Ishikawa (cell line): ENCODE data around the gene CCDC102B.

Experiments
- CEBPB ChIP-seq: IDR thresholded peaks from 2 replicates; pipeline ENCODE4 v1.6.1; 2012
- CREB1 ChIP-seq: IDR thresholded peaks from 2 replicates; pipeline ENCODE4 v1.6.1; 2012; ENCODE audit warnings: low read depth
- EGR1 ChIP-seq: IDR thresholded peaks from 2 replicates; pipeline ENCODE4 v1.6.1; 2012
- EP300 ChIP-seq: IDR thresholded peaks from 2 replicates; pipeline ENCODE4 v1.6.1; 2012; ENCODE audit warnings: borderline replicate concordance
- FOXM1 ChIP-seq: IDR thresholded peaks from 2 replicates; pipeline ENCODE4 v1.6.1; 2012; ENCODE audit warnings: low read depth, borderline replicate concordance
- MAX ChIP-seq: IDR thresholded peaks from 2 replicates; pipeline ENCODE4 v1.6.1; 2012
- NFIC ChIP-seq: IDR thresholded peaks from 2 replicates; pipeline ENCODE4 v1.6.1; 2012
- RAD21 ChIP-seq: IDR thresholded peaks from 2 replicates; pipeline ENCODE4 v1.6.1; 2012; ENCODE audit warnings: low read depth
- REST ChIP-seq: IDR thresholded peaks from 2 replicates; pipeline ENCODE4 v1.6.1; 2012; ENCODE audit warnings: low read depth, mild to moderate bottlenecking
- TAF1 ChIP-seq: IDR thresholded peaks from 2 replicates; pipeline ENCODE4 v1.6.1; 2012; ENCODE audit warnings: low read depth, mild to moderate bottlenecking
- TCF12 ChIP-seq: IDR thresholded peaks from 2 replicates; pipeline ENCODE4 v1.6.1; 2012; ENCODE audit warnings: low read depth
- TEAD4 ChIP-seq: IDR thresholded peaks from 2 replicates; pipeline ENCODE4 v1.6.1; 2012
- YY1 ChIP-seq: IDR thresholded peaks from 2 replicates; pipeline ENCODE4 v1.6.1; 2012; ENCODE audit warnings: low read depth
- ZBTB7A ChIP-seq: IDR thresholded peaks from 2 replicates; pipeline ENCODE4 v1.6.1; 2012; ENCODE audit warnings: low read depth
- TF ChIP-seq, protein P1 (sequence below): IDR thresholded peaks from 2 replicates; pipeline ENCODE4 v1.6.1; 2012

CCDC102B gene

DNA sequence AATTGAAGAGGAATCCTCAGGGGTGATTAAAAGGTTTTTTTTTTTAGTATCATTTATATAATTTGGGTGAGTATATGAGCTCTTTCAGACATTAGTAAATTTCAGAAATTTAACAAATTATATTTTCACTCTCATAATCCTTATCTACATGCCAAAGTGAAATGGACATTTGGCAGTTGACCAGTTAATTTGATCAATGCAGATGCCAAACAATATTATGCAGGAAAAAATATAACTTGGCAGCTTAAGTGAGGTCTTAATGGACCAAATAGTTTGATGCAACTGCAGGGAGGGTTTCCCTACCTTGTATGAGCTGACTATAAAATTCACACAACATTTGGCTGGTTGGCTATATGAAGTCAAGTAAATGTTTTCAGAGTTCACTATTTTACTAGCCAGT is 185.2 kb downstream of the CCDC102B start:
- TF ChIP-seq TAF1, result no peak
- TF ChIP-seq NFIC, result no peak
- no peak for TF ChIP-seq CEBPB
- TF ChIP-seq ZBTB7A, result no peak
- TF ChIP-seq EP300, result no peak

DNA sequence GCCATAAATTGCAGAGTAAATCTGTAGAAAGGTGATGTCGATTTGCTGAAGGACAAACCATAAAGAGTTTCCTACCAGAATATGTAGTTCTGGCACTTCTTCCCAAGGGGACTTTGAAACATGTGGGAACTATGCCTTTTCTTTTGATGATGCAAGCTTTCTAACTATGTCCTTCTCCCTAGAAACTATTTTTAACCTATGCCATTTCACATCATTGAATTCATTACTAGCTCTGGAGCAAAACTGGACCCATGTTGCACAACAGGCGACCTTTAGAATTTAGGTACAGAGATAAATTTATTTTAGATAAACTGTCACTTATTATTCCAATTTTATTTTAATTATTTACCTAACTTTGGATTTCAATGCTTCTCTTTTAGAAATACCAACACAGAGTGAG is 186.5 kb downstream of the CCDC102B start:
- TF ChIP-seq CEBPB (no peak), RAD21 (no peak), FOXM1 (no peak), TCF12 (no peak), ZBTB7A (no peak), REST (no peak), YY1 (no peak), TAF1 (no peak), TEAD4 (no peak), MAX (no peak), NFIC (no peak), EP300 (no peak), EGR1 (no peak)
- TF ChIP-seq, protein P1, sequence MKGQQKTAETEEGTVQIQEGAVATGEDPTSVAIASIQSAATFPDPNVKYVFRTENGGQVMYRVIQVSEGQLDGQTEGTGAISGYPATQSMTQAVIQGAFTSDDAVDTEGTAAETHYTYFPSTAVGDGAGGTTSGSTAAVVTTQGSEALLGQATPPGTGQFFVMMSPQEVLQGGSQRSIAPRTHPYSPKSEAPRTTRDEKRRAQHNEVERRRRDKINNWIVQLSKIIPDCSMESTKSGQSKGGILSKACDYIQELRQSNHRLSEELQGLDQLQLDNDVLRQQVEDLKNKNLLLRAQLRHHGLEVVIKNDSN, result no peak

DNA sequence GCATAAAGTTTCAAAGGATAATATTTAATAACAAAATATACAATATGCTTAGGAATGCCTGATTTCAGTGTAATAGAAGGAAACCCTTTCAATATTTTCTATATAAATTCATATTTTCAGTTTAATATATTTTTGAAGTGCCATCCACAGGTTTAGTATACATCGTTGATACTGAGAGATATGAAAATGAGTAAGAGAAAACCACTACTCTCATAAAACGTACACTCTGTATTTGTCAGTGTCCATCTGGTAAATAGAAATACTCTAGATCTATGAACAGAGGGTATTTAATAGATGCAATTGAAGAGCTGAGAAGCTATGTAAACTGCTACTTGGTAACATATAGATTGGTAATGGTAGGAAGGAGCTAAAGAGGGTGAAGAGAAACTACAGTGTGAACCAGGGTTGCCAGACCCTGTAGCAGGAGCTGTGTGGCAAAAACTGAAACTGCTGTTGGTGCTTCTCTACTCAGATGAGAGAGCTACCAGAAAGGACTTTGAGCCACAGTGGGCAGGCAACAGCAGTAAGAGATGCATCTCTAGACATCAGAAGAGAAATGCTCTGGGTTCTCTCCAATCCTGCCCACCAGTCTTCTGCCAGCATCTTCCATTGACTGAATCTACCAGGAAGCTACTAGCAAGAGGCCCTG is 187.4 kb downstream of the CCDC102B start:
- TF ChIP-seq TEAD4 (no peak), CEBPB (no peak), MAX (no peak), CREB1 (no peak), EGR1 (no peak), TCF12 (no peak), ZBTB7A (no peak), FOXM1 (no peak), RAD21 (no peak), REST (no peak), TAF1 (no peak), YY1 (no peak), EP300 (no peak), NFIC (no peak)
- TF ChIP-seq, protein P1, result no peak

DNA sequence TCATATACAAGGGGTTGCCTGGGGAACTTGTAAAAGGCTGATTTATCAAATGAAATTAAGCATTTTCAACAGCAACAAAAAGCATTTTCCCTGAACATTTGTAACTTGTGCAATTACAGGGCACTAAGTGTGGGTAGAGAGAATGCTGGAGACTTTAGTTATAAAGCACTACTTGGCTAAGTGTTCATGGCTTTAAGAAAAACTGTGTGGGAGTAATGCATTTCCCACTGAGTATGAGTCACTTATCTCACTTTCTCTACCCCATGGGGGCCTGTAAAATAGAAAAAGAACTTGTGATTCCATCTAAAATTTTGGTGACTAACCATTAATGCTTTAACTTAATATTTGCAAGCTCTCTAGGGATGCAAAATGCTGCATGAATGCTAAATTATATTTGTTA is 193.4 kb downstream of the CCDC102B start:
- TF ChIP-seq TCF12, result no peak
- TF ChIP-seq, protein P1, result no peak
- no peak for TF ChIP-seq NFIC
- no peak for TF ChIP-seq YY1
- TF ChIP-seq TEAD4, result no peak
- no peak for TF ChIP-seq REST
- TF ChIP-seq EGR1, result no peak
- no peak for TF ChIP-seq TAF1
- TF ChIP-seq CREB1, result no peak
- no peak for TF ChIP-seq FOXM1
- TF ChIP-seq MAX, result no peak
- no peak for TF ChIP-seq EP300
- TF ChIP-seq CEBPB, result no peak
- no peak for TF ChIP-seq RAD21
